WTC11 (cell line): ENCODE data around the gene CSH2. TPM values are rescaled to one million over a fixed set of nuclear protein-coding genes. Genes with fewer than 3 reads are reported as not detected.

ENCODE experiments used
- ATAC-seq: fragments of 200-7000 bp; cut with Tn5 transposase; 2 replicates; pipeline ENCODE4 v1.10.0; 2021; ENCODE audit warnings: mild to moderate bottlenecking, moderate library complexity
- CTCF ChIA-PET: fragments of 300-600 bp; sonication (Branson Sonifier 250); formaldehyde crosslinking; loops from one replicate; lab custom pipeline; 2021; ENCODE audit warnings: antibody characterized with exemption; lab: Charles Lee
- POLR2A ChIA-PET: fragments of 350-600 bp; sonication (Branson Sonifier 250); formaldehyde crosslinking; loops from one replicate; lab custom pipeline; 2021; ENCODE audit warnings: antibody characterized with exemption; lab: Charles Lee
- DNase-seq: peaks from one replicate; pipeline ENCODE4 v3.0.0; 2021; ENCODE audit warnings: low spot score
- H3K27ac Mint-ChIP-seq: 2 replicates; pipeline ENCODE4 v1.8.0; 2021; ENCODE audit warnings: mixed read lengths
- H3K27me3 Mint-ChIP-seq: 2 replicates; pipeline ENCODE4 v1.8.0; 2021; ENCODE audit warnings: low read depth, mild to moderate bottlenecking, moderate library complexity, mixed read lengths
- H3K36me3 Mint-ChIP-seq: 2 replicates; pipeline ENCODE4 v1.8.0; 2021; ENCODE audit warnings: mixed read lengths
- H3K4me1 Mint-ChIP-seq: 2 replicates; pipeline ENCODE4 v1.8.0; 2022; ENCODE audit warnings: mixed read lengths
- H3K4me3 Mint-ChIP-seq: 2 replicates; pipeline ENCODE4 v1.8.0; 2021; ENCODE audit warnings: mild to moderate bottlenecking, moderate library complexity, mixed read lengths
- H3K9me3 Mint-ChIP-seq: 2 replicates; pipeline ENCODE4 v1.8.0; 2021; ENCODE audit warnings: mixed read lengths
- ELF4 ChIP-seq: sonication (generic); formaldehyde crosslinking; IDR thresholded peaks from 2 replicates; pipeline ENCODE4 v1.8.1; 2022; ENCODE audit warnings: low read depth, mild to moderate bottlenecking, moderate library complexity, missing genetic modification reagents
- FOXJ3 ChIP-seq: sonication (generic); formaldehyde crosslinking; IDR thresholded peaks from 2 replicates; pipeline ENCODE4 v1.9.0; 2021; ENCODE audit warnings: missing genetic modification reagents, mild to moderate bottlenecking, borderline replicate concordance
- FOXP1 ChIP-seq: sonication (generic); formaldehyde crosslinking; IDR thresholded peaks from 2 replicates; pipeline ENCODE4 v1.8.0; 2022; ENCODE audit warnings: missing genetic modification reagents, mild to moderate bottlenecking, moderate library complexity, borderline replicate concordance
- NR1H2 ChIP-seq: sonication (generic); formaldehyde crosslinking; IDR thresholded peaks from 2 replicates; pipeline ENCODE4 v1.9.0; 2021; ENCODE audit warnings: mild to moderate bottlenecking, moderate library complexity, missing genetic modification reagents
- ZNF138 ChIP-seq: sonication (generic); formaldehyde crosslinking; conservative IDR thresholded peaks from 2 replicates; pipeline ENCODE4 v1.8.1; 2022; ENCODE audit warnings: mild to moderate bottlenecking, moderate library complexity, missing genetic modification reagents
- ZNF317 ChIP-seq: sonication (generic); formaldehyde crosslinking; IDR thresholded peaks from 2 replicates; pipeline ENCODE4 v1.8.1; 2023; ENCODE audit warnings: low read depth, mild to moderate bottlenecking, moderate library complexity, missing genetic modification reagents, borderline replicate concordance
- total RNA-seq: library from RNA; stranded (reverse); gene quantifications from 3 replicates; pipeline ENCODE4 v1.2.3, GENCODE V29; 2021
- TF ChIP-seq, protein P1 (sequence below): sonication (generic); formaldehyde crosslinking; IDR thresholded peaks from 2 replicates; pipeline ENCODE4 v1.8.0; 2023; ENCODE audit warnings: missing genetic modification reagents, mild to moderate bottlenecking, borderline replicate concordance
- TF ChIP-seq, protein P2 (sequence below): sonication (generic); formaldehyde crosslinking; IDR thresholded peaks from 2 replicates; pipeline ENCODE4 v1.8.1; 2023; ENCODE audit warnings: mild to moderate bottlenecking, missing genetic modification reagents, moderate library complexity
- TF ChIP-seq, protein P3 (sequence below): sonication (generic); formaldehyde crosslinking; IDR thresholded peaks from 2 replicates; pipeline ENCODE4 v1.8.0; 2023; ENCODE audit warnings: mild to moderate bottlenecking, missing genetic modification reagents
- TF ChIP-seq, protein P4 (sequence below): fragments of 250-450 bp; sonication (Bioruptor Pico); IDR thresholded peaks from 2 replicates; pipeline ENCODE4 v1.9.0; 2021; ENCODE audit warnings: mild to moderate bottlenecking

Gene CSH2
- total RNA-seq, 1 experiment from 2014 or later = not detected

DNA sequence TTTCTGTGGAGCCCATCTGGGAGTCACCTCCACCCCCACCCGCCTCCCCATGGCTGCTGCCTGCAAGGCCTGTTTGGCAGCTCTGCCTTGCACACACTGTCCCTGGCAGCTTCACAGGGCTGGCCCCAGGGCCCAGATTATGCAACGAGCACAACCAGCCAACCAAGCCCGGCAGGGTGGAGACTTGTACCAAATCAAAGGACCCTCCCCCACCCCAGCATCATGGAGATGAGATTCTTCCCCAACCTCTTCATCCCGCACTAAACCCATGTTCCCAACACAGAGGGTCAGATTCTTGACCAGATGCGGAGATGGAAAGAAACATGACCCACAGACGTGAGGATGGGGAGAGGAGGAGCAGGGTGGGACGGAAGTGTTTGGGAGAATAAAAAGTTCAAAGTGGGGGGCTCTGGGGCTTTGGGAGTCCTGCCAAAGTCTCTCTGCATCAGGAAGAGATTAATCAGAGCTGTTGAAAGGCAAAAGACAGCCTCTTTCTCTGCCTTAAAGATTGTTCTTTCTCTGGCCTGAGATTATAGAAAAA, 34.8 kb downstream of the CSH2 start:
- Mint-ChIP-seq H3K27ac (peak overlapping the region; percentile 77), H3K4me1 (peaks cover 40% of the 10 kb centered on the region), H3K9me3 (no peaks in the 10 kb centered on the region), H3K36me3 (peaks cover 21% of the 10 kb centered on the region), H3K27me3 (no peaks in the 10 kb centered on the region), H3K4me3 (peak overlapping the region; percentile 43)
- DNase-seq (peak; percentile 33), ATAC-seq (no peak)
- ChIA-PET POLR2A (interaction anchor here (0.6 to 1.2 kb wide), 4 partner anchors 10 to 118 kb away, joined by 3 to 6 read pairs (median 4); partner anchors contain the start of genes CCDC47 and FTSJ3), CTCF (interaction anchor here (0.7 to 3.3 kb wide), 9 partner anchors 10 to 225 kb away, joined by 3 to 16 read pairs (median 4); partner anchors contain the start of genes CCDC47, DDX42, FTSJ3 and GH2)
- TF ChIP-seq FOXP1 (CRISPR knock-in tag) (0 out of 2 replicates have a peak, but pooled peaks have one; percentile 25), NR1H2 (CRISPR knock-in tag) (no peak)

DNA sequence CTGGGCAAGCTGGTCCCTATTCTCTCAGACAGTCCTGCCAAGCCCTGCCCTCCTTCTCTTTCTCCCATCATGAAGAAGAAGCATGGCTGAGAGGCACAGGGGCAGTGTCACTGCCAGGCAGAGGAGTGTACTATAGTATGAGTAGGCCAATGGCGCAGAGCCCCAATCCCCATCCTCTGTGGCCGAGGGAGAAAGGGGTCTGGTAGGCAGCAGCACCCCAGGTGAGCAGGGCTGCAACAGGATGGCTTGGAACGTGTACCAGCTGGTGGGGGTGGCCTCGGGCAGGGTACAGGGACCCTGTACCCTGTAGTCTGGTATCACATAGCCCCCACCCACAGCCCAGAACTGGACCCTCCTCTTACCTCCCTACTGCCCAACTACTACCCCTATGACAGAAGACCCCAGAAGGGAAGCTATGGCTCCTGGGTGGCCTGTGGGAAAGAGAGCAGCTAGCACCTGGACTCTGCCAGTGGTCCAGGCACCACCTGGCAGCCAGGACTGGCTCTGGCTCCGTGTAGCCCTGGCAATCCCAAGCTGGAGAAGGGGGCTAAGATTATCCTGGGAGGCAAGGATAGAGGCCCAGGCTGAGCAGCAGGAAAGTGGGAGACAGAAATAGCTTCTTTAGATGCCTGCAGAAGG, 35.4 kb downstream of the CSH2 start:
- no peaks in the 10 kb centered on the region for H3K9me3 Mint-ChIP-seq
- no peak for ATAC-seq
- H3K4me1 Mint-ChIP-seq = peaks cover 38% of the 10 kb centered on the region
- no peaks in the 10 kb centered on the region for H3K27me3 Mint-ChIP-seq
- H3K27ac Mint-ChIP-seq = peak overlapping the region; percentile 77; the same call in 1 of the 2 replicates
- H3K36me3 Mint-ChIP-seq = peaks cover 28% of the 10 kb centered on the region
- TF ChIP-seq, protein P1, sequence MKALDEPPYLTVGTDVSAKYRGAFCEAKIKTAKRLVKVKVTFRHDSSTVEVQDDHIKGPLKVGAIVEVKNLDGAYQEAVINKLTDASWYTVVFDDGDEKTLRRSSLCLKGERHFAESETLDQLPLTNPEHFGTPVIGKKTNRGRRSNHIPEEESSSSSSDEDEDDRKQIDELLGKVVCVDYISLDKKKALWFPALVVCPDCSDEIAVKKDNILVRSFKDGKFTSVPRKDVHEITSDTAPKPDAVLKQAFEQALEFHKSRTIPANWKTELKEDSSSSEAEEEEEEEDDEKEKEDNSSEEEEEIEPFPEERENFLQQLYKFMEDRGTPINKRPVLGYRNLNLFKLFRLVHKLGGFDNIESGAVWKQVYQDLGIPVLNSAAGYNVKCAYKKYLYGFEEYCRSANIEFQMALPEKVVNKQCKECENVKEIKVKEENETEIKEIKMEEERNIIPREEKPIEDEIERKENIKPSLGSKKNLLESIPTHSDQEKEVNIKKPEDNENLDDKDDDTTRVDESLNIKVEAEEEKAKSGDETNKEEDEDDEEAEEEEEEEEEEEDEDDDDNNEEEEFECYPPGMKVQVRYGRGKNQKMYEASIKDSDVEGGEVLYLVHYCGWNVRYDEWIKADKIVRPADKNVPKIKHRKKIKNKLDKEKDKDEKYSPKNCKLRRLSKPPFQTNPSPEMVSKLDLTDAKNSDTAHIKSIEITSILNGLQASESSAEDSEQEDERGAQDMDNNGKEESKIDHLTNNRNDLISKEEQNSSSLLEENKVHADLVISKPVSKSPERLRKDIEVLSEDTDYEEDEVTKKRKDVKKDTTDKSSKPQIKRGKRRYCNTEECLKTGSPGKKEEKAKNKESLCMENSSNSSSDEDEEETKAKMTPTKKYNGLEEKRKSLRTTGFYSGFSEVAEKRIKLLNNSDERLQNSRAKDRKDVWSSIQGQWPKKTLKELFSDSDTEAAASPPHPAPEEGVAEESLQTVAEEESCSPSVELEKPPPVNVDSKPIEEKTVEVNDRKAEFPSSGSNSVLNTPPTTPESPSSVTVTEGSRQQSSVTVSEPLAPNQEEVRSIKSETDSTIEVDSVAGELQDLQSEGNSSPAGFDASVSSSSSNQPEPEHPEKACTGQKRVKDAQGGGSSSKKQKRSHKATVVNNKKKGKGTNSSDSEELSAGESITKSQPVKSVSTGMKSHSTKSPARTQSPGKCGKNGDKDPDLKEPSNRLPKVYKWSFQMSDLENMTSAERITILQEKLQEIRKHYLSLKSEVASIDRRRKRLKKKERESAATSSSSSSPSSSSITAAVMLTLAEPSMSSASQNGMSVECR = no peak
- TF ChIP-seq, protein P2, sequence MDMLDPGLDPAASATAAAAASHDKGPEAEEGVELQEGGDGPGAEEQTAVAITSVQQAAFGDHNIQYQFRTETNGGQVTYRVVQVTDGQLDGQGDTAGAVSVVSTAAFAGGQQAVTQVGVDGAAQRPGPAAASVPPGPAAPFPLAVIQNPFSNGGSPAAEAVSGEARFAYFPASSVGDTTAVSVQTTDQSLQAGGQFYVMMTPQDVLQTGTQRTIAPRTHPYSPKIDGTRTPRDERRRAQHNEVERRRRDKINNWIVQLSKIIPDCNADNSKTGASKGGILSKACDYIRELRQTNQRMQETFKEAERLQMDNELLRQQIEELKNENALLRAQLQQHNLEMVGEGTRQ (CRISPR knock-in tag) = no peak
- TF ChIP-seq, protein P3, sequence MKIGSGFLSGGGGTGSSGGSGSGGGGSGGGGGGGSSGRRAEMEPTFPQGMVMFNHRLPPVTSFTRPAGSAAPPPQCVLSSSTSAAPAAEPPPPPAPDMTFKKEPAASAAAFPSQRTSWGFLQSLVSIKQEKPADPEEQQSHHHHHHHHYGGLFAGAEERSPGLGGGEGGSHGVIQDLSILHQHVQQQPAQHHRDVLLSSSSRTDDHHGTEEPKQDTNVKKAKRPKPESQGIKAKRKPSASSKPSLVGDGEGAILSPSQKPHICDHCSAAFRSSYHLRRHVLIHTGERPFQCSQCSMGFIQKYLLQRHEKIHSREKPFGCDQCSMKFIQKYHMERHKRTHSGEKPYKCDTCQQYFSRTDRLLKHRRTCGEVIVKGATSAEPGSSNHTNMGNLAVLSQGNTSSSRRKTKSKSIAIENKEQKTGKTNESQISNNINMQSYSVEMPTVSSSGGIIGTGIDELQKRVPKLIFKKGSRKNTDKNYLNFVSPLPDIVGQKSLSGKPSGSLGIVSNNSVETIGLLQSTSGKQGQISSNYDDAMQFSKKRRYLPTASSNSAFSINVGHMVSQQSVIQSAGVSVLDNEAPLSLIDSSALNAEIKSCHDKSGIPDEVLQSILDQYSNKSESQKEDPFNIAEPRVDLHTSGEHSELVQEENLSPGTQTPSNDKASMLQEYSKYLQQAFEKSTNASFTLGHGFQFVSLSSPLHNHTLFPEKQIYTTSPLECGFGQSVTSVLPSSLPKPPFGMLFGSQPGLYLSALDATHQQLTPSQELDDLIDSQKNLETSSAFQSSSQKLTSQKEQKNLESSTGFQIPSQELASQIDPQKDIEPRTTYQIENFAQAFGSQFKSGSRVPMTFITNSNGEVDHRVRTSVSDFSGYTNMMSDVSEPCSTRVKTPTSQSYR = no peak
- TF ChIP-seq FOXJ3 (CRISPR knock-in tag) (no peak), ZNF317 (CRISPR knock-in tag) (0 out of 2 replicates have a peak, but pooled peaks have one; percentile 35), ZNF138 (CRISPR knock-in tag) (no peak), ELF4 (CRISPR knock-in tag) (no peak)
- TF ChIP-seq, protein P4, sequence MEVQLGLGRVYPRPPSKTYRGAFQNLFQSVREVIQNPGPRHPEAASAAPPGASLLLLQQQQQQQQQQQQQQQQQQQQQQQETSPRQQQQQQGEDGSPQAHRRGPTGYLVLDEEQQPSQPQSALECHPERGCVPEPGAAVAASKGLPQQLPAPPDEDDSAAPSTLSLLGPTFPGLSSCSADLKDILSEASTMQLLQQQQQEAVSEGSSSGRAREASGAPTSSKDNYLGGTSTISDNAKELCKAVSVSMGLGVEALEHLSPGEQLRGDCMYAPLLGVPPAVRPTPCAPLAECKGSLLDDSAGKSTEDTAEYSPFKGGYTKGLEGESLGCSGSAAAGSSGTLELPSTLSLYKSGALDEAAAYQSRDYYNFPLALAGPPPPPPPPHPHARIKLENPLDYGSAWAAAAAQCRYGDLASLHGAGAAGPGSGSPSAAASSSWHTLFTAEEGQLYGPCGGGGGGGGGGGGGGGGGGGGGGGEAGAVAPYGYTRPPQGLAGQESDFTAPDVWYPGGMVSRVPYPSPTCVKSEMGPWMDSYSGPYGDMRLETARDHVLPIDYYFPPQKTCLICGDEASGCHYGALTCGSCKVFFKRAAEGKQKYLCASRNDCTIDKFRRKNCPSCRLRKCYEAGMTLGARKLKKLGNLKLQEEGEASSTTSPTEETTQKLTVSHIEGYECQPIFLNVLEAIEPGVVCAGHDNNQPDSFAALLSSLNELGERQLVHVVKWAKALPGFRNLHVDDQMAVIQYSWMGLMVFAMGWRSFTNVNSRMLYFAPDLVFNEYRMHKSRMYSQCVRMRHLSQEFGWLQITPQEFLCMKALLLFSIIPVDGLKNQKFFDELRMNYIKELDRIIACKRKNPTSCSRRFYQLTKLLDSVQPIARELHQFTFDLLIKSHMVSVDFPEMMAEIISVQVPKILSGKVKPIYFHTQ (CRISPR knock-in tag) = no peak
- no peak for DNase-seq
- POLR2A ChIA-PET = interaction anchor here (1.2 kb wide), 2 partner anchors 10 to 65 kb away, joined by 3 to 4 read pairs; partner anchors contain the start of genes CCDC47 and FTSJ3
- CTCF ChIA-PET = interaction anchor here (0.8 to 3.3 kb wide), 6 partner anchors 10 to 412 kb away, joined by 3 to 16 read pairs (median 7); partner anchors contain the start of genes FTSJ3, GH2 and PSMC5
- no peak overlapping the region for H3K4me3 Mint-ChIP-seq
